Tibial nerve (tissue), 4 donors: ENCODE data around the gene GPAT3. TPM values are rescaled to one million over a fixed set of nuclear protein-coding genes. Genes with fewer than 3 reads are reported as not detected.

Experiments
- DNase-seq, 2 donors: peaks; one replicate each; pipeline ENCODE4 v3.0.0-alpha.2; 2019; ENCODE audit warnings: low spot score in 2 of 2
- H3K27ac ChIP-seq, 4 donors: fragments of 200-600 bp; sonication (generic) in 3 of 4; one replicate each; pipeline ENCODE4 v1.5.1; 2017 to 2019; ENCODE audit warnings: mild to moderate bottlenecking in 1 of 4
- H3K27me3 ChIP-seq, 2 donors: fragments of 200-600 bp; sonication (generic) in 1 of 2; one replicate each; pipeline versions ENCODE4 v1.5.1 to v1.6.0; 2017 to 2019
- H3K36me3 ChIP-seq, 3 donors: fragments of 200-600 bp; sonication (generic); one replicate each; pipeline ENCODE4 v1.5.1; 2018 to 2019
- H3K4me1 ChIP-seq, 4 donors: fragments of 200-600 bp; sonication (generic) in 3 of 4; one replicate each; pipeline ENCODE4 v1.5.1; 2017 to 2019
- H3K4me3 ChIP-seq, 4 donors: fragments of 200-600 bp; sonication (generic) in 3 of 4; one replicate each; pipeline ENCODE4 v1.5.1; 2017 to 2019; ENCODE audit warnings: mild to moderate bottlenecking in 1 of 4, moderate library complexity in 1 of 4
- H3K9me3 ChIP-seq, 4 donors: fragments of 200-600 bp; sonication (generic) in 3 of 4; one replicate each; pipeline ENCODE4 v1.5.1; 2017 to 2019
- CTCF ChIP-seq, 5 experiments: fragments of 200-600 bp in 3 of 5; fragments of 450-650 bp in 2 of 5; sonication (generic) in 3 of 5; IDR thresholded peaks; one replicate each; pipeline ENCODE4 v1.5.1; 2016 to 2019; ENCODE audit warnings: antibody characterized with exemption in 5 of 5, mild to moderate bottlenecking in 3 of 5, moderate library complexity in 2 of 5
- EP300 ChIP-seq, 2 donors: sonication (generic); formaldehyde crosslinking; IDR thresholded peaks; one replicate each; pipeline ENCODE4 v1.6.1; 2017; ENCODE audit warnings: antibody characterized with exemption in 2 of 2, mild to moderate bottlenecking in 1 of 2
- POLR2A ChIP-seq, 2 donors: fragments of 450-650 bp; IDR thresholded peaks; one replicate each; pipeline ENCODE4 v1.6.1; 2017; ENCODE audit warnings: antibody characterized with exemption in 2 of 2, mild to moderate bottlenecking in 2 of 2, moderate library complexity in 2 of 2
- WGBS, 2 donors: methylation state at CpG; one replicate each; pipeline ENCODE4 v1.1.5; 2018; 5-methylcytosine and 5-hydroxymethylcytosine counted together
- total RNA-seq, 4 donors: library from RNA; depleted of rRNA; stranded (reverse); fragments of >200 nt; gene quantifications; one replicate each; pipeline ENCODE4 v1.1.0, GENCODE V29; 2016

GPAT3 gene
- total RNA-seq, 4 donors from 2014 or later, result 0.90 to 8.1 (median 6.7) TPM

GRCh38 chr4:83599183-83599582, 63.3 kb downstream of the GPAT3 start:
- 0% methylated on average over 1 of the region's 1 CpG for WGBS, 2 donors

GRCh38 chr4:83603129-83603528, 67.2 kb downstream of the GPAT3 start:
- H3K4me1 ChIP-seq, result peaks cover 0 to 9% (median 0%) of the 10 kb centered on the region in 4 donors
- H3K4me3 ChIP-seq, result no peak overlapping the region
- TF ChIP-seq CTCF (IDR thresholded peaks at IDR 0.05) (no peak), EP300 (IDR thresholded peaks at IDR 0.05) (no peak), POLR2A (IDR thresholded peaks at IDR 0.05) (no peak)
- H3K9me3 ChIP-seq, result no peaks in the 10 kb centered on the region
- no peaks in the 10 kb centered on the region for H3K27me3 ChIP-seq
- 88% methylated on average over 3 of the region's 3 CpGs for WGBS, 2 donors
- no peak overlapping the region for H3K27ac ChIP-seq
- no peak for DNase-seq
- H3K36me3 ChIP-seq, result no peaks in the 10 kb centered on the region

More at GRCh38 chr4:83599183-83599582, 63.3 kb downstream of the GPAT3 start:
- H3K9me3 ChIP-seq, result no peaks in the 10 kb centered on the region
- no peaks in the 10 kb centered on the region for H3K36me3 ChIP-seq
- no peaks in the 10 kb centered on the region for H3K27me3 ChIP-seq
- no peaks in the 10 kb centered on the region for H3K4me1 ChIP-seq
- no peak overlapping the region for H3K27ac ChIP-seq
- no peak overlapping the region for H3K4me3 ChIP-seq
- TF ChIP-seq POLR2A (IDR thresholded peaks at IDR 0.05), result no peak
- no peak for TF ChIP-seq EP300 (IDR thresholded peaks at IDR 0.05)
- TF ChIP-seq CTCF (IDR thresholded peaks at IDR 0.05), result no peak
- no peak for DNase-seq

GRCh38 chr4:83604321-83604720, 68.4 kb downstream of the GPAT3 start:
- Histone ChIP-seq H3K4me3 (no peak overlapping the region), H3K9me3 (no peaks in the 10 kb centered on the region), H3K27ac (no peak overlapping the region), H3K36me3 (no peaks in the 10 kb centered on the region), H3K27me3 (no peaks in the 10 kb centered on the region), H3K4me1 (peaks cover 0 to 9% (median 0%) of the 10 kb centered on the region in 4 donors)
- no peak for DNase-seq
- no peak for TF ChIP-seq POLR2A (IDR thresholded peaks at IDR 0.05)
- TF ChIP-seq EP300 (IDR thresholded peaks at IDR 0.05), result no peak
- TF ChIP-seq CTCF (IDR thresholded peaks at IDR 0.05), result no peak
- 82 to 84% methylated on average over 2 of the region's 2 CpGs for WGBS, 2 donors

DNA sequence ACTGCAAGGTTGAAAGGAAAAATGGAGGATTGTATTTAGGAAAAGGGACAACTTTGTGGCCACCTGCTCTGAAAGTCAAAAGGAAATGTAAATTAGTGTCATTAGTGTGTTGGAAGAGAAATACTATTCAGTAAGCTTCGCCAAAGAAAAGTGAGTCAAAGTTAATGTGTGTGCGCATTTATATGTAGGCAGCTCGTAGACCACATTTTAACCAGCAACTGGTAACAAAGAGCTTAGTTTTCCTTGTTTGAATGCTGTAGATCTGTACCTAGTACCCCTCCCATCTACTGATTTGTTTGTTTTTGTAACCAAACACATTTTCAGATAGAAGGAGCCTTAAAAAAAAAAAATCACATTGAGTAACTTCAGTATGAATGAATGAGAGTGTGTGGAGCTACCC, 69.3 kb downstream of the GPAT3 start:
- H3K27me3 ChIP-seq, result no peaks in the 10 kb centered on the region
- no peak for TF ChIP-seq EP300 (IDR thresholded peaks at IDR 0.05)
- no peak for TF ChIP-seq CTCF (IDR thresholded peaks at IDR 0.05)
- TF ChIP-seq POLR2A (IDR thresholded peaks at IDR 0.05), result no peak
- H3K27ac ChIP-seq, result no peak overlapping the region
- H3K4me1 ChIP-seq, result peaks cover 0 to 9% (median 0%) of the 10 kb centered on the region in 4 donors
- no peaks in the 10 kb centered on the region for H3K9me3 ChIP-seq
- DNase-seq, result no peak
- H3K36me3 ChIP-seq, result no peaks in the 10 kb centered on the region
- no peak overlapping the region for H3K4me3 ChIP-seq
- WGBS, 2 donors, result 42 to 45% methylated on average over 3 of the region's 3 CpGs

DNA sequence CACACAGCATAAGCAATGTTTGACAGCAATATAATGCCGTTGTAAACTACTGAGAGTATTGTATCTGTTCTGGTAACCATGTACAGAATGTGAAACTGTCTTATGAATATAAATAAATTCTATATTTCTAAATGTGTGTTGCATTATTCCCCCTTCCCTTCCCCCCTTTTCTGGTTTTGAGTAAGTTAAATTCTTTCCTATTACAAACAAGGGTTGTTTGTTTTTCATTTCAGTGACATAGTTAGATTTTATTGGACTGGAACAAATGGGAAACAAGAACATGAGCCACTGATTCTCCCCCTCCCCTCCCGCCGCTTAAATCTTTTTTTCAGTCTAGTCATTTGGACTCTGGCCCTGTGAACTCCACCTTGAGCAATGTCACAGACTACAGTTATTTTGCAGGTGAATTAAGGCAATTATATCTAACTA, 69.8 kb downstream of the GPAT3 start:
- Histone ChIP-seq H3K4me3 (no peak overlapping the region), H3K27ac (no peak overlapping the region), H3K27me3 (no peaks in the 10 kb centered on the region), H3K4me1 (peaks cover 0 to 9% (median 0%) of the 10 kb centered on the region in 4 donors), H3K9me3 (peaks cover 0 to 2% (median 0%) of the 10 kb centered on the region in 4 donors), H3K36me3 (no peaks in the 10 kb centered on the region)
- TF ChIP-seq EP300 (IDR thresholded peaks at IDR 0.05), result no peak
- TF ChIP-seq POLR2A (IDR thresholded peaks at IDR 0.05), result no peak
- no peak for TF ChIP-seq CTCF (IDR thresholded peaks at IDR 0.05)
- 52 to 73% methylated on average over 3 of the region's 3 CpGs for WGBS, 2 donors
- DNase-seq, result no peak
